ENCODE measurements around the gene LRRC25. TPM values are rescaled to one million over a fixed set of nuclear protein-coding genes. Genes with fewer than 3 reads are reported as not detected.
"Not testable (repeated sequence)": the region's sequence is repeated elsewhere in the genome, so short reads cannot be mapped to it uniquely, and the experiment has no call there.

The LRRC25 gene
- total and polyA plus RNA-seq, 2 of the 4 experiments (the other 2 are of a cell fraction), result 0.03 TPM; not detected in 1

DNA sequence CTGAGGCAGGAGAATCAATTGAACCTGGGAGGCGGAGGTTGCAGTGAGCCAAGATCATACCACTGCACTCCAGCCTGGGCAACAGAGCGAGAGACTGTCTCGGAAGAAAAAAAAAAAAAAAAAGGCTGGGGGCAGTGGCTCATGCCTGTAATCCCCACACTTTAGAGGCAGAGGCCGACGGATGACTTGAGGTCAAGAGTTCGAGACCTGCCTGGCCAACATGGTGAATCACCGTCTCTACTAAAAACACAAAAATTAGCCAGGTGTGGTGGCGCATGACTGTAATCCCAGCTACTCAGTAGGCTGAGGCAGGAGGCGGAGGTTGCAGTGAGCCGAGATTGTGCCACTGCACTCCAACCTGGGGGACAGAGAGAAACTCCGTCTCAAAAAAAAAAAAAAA is 13.8 kb downstream of the LRRC25 start:
- H2BK15ac ChIP-seq (ENCODE audit: low read depth, low read length); H4K91ac ChIP-seq (ENCODE audit: insufficient read depth, low read depth, low read length); dilution Hi-C loops (cut with HindIII; ENCODE audit: low sequenced_read_pairs, unreplicated experiment); H4K5ac ChIP-seq (ENCODE audit: low read depth, low read length); H3K56ac ChIP-seq (ENCODE audit: extremely low read depth, insufficient read depth, low read length); H3K36me3 ChIP-seq (ENCODE audit: control insufficient read depth, insufficient read depth, low read length); H3K4ac ChIP-seq (ENCODE audit: low read depth, low read length); intact Hi-C loops (cut with micrococcal nuclease); H4K8ac ChIP-seq (ENCODE audit: low read depth in 2 of 2, low read length in 2 of 2); POLR2A ChIA-PET (ENCODE audit: unreplicated experiment); H3K23ac ChIP-seq (ENCODE audit: low read depth, low read length); H3K27ac ChIP-seq (ENCODE audit: insufficient read depth, low read length); H2BK120ac ChIP-seq (ENCODE audit: low read depth, low read length); BruUV-seq (replicated peaks); H3K14ac ChIP-seq (replicated peaks; ENCODE audit: low read depth, low read length); H3K27me3 ChIP-seq (ENCODE audit: control insufficient read depth, insufficient read depth, low read length); H2AFZ ChIP-seq (replicated peaks; ENCODE audit: low read length, poor library complexity); ATAC-seq (ENCODE audit: low read depth); H3K9ac ChIP-seq (ENCODE audit: low read depth, low read length); H2BK5ac ChIP-seq (ENCODE audit: low read depth, low read length, poor library complexity, severe bottlenecking); H3K9me3 ChIP-seq (ENCODE audit: control insufficient read depth, insufficient read depth, low read length); in situ Hi-C loops (cut with MboI; ENCODE audit: low sequenced_read_pairs); DNase-seq; H2AK9ac ChIP-seq (replicated peaks; ENCODE audit: low read depth, low read length, poor library complexity); H3K4me2 ChIP-seq (ENCODE audit: low read depth, low read length); H3K4me3 ChIP-seq (ENCODE audit: insufficient read depth, low read depth, low read length); H3K18ac ChIP-seq (ENCODE audit: low read depth, low read length): not testable (repeated sequence)
- Histone ChIP-seq H2AK5ac (ENCODE audit: low read depth, low read length) (peak overlapping the region; percentile 56; the same call in 1 of the 2 replicates), H2BK20ac (ENCODE audit: low read depth, low read length) (peak overlapping the region; percentile 36; the same call in 1 of the 2 replicates), H3K9me1 (ENCODE audit: insufficient read depth, low read length) (peaks cover 10% of the 10 kb centered on the region; the same call in 1 of the 2 replicates), H3K79me1 (ENCODE audit: low read depth in 1 of 2, low read length in 2 of 2) (peaks cover 0 to 24% of the 10 kb centered on the region in 2 experiments; a peak in 3 of 4 replicates), H3K4me1 (ENCODE audit: control insufficient read depth, insufficient read depth, low read length) (peaks cover 23% of the 10 kb centered on the region), H4K20me1 (ENCODE audit: insufficient read depth, low read length) (peaks cover 16% of the 10 kb centered on the region)
- WGBS, 2 experiments (ENCODE audit: extremely low coverage in 2 of 2, insufficient read length in 1 of 2), result no CpG with 5 or more reads among the region's 11 CpGs
- CTCF ChIA-PET, result interaction anchor here (1.3 kb wide), 1 partner anchor 9 kb away, joined by 3 read pairs; no protein-coding TSS in a partner anchor
